BJ (cell line): Measurements from ENCODE around the gene FBXO42. TPM values are rescaled to one million over a fixed set of nuclear protein-coding genes. Genes with fewer than 3 reads are reported as not detected.

Experiments used
- CTCF ChIA-PET: fragments of 350-600 bp; formaldehyde crosslinking; extraction: SDS; loops from one replicate; lab custom pipeline; 2021; ENCODE audit warnings: antibody characterized with exemption, inconsistent platforms; lab: Yijun Ruan, JAX
- POLR2A ChIA-PET: fragments of 300-600 bp; sonication (Branson Sonifier 250); formaldehyde crosslinking; extraction: SDS; loops from one replicate; lab custom pipeline; 2021; ENCODE audit warnings: antibody characterized with exemption; lab: Charles Lee
- DNase-seq: peaks from one replicate; pipeline ENCODE4 v3.0.0-alpha.2; 2011; ENCODE audit warnings: low read depth
- H3K27me3 ChIP-seq: 2 replicates; pipeline ENCODE4 v1.6.0; 2011; ENCODE audit warnings: low read length; ENCODE audit not compliant: control insufficient read depth, insufficient read depth
- H3K36me3 ChIP-seq: 2 replicates; pipeline ENCODE4 v1.5.1; 2011; ENCODE audit warnings: low read length; ENCODE audit not compliant: control insufficient read depth, insufficient read depth
- H3K4me3 ChIP-seq: 2 replicates; pipeline ENCODE4 v1.5.1; 2011; ENCODE audit warnings: low read depth, mild to moderate bottlenecking, control low read depth, low read length
- polyA plus RNA-seq: library from polyadenylated mRNA; depleted of rRNA; stranded (reverse); fragments of >200 nt; gene quantifications from 2 replicates; pipeline ENCODE4 v1.2.3, GENCODE V29; 2011
- TF ChIP-seq, protein P1 (sequence below): IDR thresholded peaks from 2 replicates; pipeline ENCODE4 v1.5.1; 2011; ENCODE audit warnings: low read depth, mild to moderate bottlenecking, control low read depth, inconsistent platforms, low read length, moderate library complexity; ENCODE audit not compliant: insufficient read depth

Gene FBXO42
- polyA plus RNA-seq, 1 experiment = 31.7 TPM

DNA sequence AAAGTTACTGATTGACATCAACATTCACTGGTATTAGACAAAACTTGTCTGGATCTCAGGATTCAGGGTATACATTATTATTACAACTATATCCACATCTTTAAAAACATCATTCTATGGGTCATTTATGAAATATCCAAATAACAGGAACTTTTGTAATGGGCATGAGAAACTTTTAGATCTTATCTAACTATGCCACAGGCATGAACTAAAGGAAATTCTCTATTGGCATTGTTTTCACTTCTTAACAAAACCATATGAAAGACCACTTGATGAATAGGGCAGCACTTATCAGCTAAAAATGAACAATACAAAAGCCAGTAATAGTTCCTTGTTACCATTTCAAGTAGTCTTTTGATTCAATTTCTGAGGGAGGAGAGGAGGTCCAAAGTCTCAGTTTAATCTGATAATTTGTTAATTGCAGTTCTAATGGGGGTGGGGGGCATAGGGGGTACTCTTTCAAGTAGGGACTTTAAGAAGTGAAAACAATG, 84.5 kb downstream of the FBXO42 start:
- Histone ChIP-seq H3K4me3 (no peak overlapping the region), H3K36me3 (no peaks in the 10 kb centered on the region), H3K27me3 (no peaks in the 10 kb centered on the region)
- TF ChIP-seq, protein P1, sequence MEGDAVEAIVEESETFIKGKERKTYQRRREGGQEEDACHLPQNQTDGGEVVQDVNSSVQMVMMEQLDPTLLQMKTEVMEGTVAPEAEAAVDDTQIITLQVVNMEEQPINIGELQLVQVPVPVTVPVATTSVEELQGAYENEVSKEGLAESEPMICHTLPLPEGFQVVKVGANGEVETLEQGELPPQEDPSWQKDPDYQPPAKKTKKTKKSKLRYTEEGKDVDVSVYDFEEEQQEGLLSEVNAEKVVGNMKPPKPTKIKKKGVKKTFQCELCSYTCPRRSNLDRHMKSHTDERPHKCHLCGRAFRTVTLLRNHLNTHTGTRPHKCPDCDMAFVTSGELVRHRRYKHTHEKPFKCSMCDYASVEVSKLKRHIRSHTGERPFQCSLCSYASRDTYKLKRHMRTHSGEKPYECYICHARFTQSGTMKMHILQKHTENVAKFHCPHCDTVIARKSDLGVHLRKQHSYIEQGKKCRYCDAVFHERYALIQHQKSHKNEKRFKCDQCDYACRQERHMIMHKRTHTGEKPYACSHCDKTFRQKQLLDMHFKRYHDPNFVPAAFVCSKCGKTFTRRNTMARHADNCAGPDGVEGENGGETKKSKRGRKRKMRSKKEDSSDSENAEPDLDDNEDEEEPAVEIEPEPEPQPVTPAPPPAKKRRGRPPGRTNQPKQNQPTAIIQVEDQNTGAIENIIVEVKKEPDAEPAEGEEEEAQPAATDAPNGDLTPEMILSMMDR = no peak
- no peak for DNase-seq
- CTCF ChIA-PET = interaction anchor here (0.9 kb wide), 1 partner anchor 9 kb away, joined by 3 read pairs; no protein-coding TSS in a partner anchor
- POLR2A ChIA-PET = no interaction called here

DNA sequence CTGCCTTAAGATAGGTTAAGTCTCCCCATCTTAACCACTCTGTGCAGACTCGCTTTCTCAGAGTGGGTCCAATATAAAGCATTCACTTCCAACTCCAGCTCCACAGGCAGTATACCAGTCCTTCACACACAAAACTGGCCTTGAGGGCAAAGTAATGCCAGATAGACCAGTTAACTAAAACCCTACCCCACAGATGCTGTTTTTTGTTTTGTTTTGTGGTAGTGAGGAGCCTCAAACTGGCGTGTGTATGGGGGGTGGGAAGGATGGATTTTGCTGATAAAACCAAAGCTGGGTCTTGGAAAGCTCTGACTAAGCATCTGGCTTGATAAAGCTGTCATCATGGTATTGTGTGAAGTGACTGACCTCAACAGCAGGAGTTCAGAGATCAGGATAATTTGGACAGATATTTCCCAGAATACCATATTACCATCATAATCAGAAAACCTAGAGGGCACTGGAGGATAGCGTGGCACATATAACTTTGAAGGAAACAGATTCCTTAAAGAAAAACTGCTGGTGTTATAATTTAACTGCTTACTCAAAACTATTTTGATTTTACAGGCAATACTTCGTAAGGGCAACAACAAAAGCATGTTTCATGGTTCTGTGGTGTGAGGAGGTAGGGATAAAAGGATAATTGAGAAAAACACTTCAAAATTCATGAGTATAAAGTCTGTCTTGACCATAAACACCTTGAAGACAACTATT, 85.7 kb downstream of the FBXO42 start:
- CTCF ChIA-PET = interaction anchor here (1.0 kb wide), 1 partner anchor 30 kb away, joined by 3 read pairs; no protein-coding TSS in a partner anchor
- POLR2A ChIA-PET = interaction anchor here (0.5 kb wide), 1 partner anchor 9 kb away, joined by 4 read pairs; no protein-coding TSS in a partner anchor
- DNase-seq = no peak

DNA sequence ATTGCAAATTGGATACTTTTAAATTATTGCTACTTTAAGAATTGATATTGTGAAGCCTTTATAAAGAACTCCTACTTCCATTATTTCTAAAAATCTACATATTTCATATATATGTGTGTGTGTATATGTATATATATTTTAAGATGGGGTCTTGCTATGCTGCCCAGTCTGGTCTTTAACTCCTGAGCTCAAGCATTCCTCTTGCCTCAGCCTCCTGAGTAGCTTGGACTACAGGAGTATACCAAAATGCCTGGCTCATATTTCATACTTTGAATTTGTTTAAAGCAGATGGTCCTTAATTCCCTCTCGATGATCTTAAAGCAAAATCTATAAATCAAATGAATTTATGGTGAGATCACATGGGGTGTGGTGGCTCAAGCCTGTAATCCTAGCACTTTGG, 90.2 kb downstream of the FBXO42 start:
- no peak for DNase-seq
- CTCF ChIA-PET = interaction anchor here (1.0 kb wide), 1 partner anchor 9 kb away, joined by 4 read pairs; no protein-coding TSS in a partner anchor
- TF ChIP-seq, protein P1 = no peak
- Histone ChIP-seq H3K36me3 (no peaks in the 10 kb centered on the region), H3K4me3 (no peak overlapping the region), H3K27me3 (no peaks in the 10 kb centered on the region)
- POLR2A ChIA-PET = no interaction called here

More for the DNA sequence above, 85.7 kb downstream of the FBXO42 start:
- Histone ChIP-seq H3K4me3 (no peak overlapping the region), H3K36me3 (no peaks in the 10 kb centered on the region), H3K27me3 (no peaks in the 10 kb centered on the region)
- TF ChIP-seq, protein P1 = no peak

DNA sequence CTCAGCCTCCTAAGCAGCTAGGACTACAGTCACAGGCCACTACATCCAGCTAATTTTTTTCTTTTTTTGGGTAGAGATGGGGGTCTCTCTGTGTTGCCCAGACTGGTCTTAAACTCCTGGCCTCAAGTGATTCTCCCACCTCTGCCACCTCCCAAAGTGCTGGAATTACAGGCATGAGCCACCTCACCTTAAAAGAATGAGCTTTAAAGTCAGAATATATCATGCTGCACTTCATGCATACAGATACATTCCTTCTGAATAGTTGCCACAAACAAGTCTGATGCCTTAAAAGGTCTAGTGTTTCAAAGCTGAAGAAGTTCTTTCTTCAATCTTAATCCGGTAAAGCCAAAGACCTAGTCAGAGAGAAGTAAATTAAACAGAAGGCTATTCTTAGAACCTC, 91.5 kb downstream of the FBXO42 start:
- no peaks in the 10 kb centered on the region; the same call in 1 of the 2 replicates for H3K36me3 ChIP-seq
- CTCF ChIA-PET = interaction anchor here (0.6 to 1.8 kb wide), 3 partner anchors 16 to 178 kb away, joined by 3 read pairs; no protein-coding TSS in a partner anchor
- H3K27me3 ChIP-seq = no peaks in the 10 kb centered on the region
- TF ChIP-seq, protein P1 = no peak
- peak; percentile 37 for DNase-seq
- POLR2A ChIA-PET = no interaction called here
- no peak overlapping the region for H3K4me3 ChIP-seq

DNA sequence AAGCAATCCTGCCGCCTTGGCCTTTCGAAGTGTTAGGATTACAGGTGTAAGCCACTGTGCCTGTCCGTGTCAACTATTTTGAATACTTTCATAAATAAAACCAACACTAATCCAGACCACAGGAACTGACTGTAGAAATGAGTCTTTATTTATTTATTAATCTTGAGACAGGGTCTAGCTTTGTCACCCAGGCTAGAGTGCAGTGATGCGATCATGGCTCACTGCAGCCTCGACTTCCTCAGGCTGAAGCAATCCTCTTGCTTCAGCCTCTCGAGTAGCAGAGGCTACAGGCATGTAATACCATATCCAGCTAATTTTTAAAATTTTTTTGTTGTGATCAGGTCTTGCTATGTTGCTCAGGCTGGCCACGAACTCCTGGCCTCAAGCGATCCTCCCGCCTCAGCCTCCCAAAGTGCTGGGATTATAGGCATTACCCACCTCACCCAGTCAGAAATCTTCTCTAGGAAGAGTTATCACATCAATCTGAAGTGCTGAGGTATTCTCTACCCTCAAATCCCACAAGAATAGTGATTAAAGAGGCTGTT, 93.6 kb downstream of the FBXO42 start:
- Histone ChIP-seq H3K4me3 (no peak overlapping the region), H3K36me3 (peaks cover 3% of the 10 kb centered on the region; the same call in 1 of the 2 replicates), H3K27me3 (no peaks in the 10 kb centered on the region)
- no peak for DNase-seq
- CTCF ChIA-PET = no interaction called here
- TF ChIP-seq, protein P1 = no peak
- POLR2A ChIA-PET = no interaction called here
